K562 (cell line): ENCODE data around the gene CLIC1. TPM values are rescaled to one million over a fixed set of nuclear protein-coding genes. Genes with fewer than 3 reads are reported as not detected.

ENCODE experiments used
- ATAC-seq: fragments of 200-7000 bp; cut with Tn5 transposase; 3 replicates; pipeline ENCODE4 v1.9.1; 2020; ENCODE audit warnings: moderate library complexity
- BruUV-seq: library from RNA; stranded (reverse); fragments of 400-500 nt; replicated peaks from 2 replicates; lab custom pipeline; 2021; lab: Mats Ljungman, UMichigan
- CTCF ChIA-PET: fragments of 300-600 bp; formaldehyde crosslinking; extraction: SDS; loops from one replicate; lab custom pipeline; 2021; ENCODE audit warnings: low intra/inter-chr PET ratio; lab: Yijun Ruan, JAX
- POLR2A ChIA-PET: fragments of 300-600, 350-650 bp; sonication (Branson Sonifier 250); formaldehyde crosslinking; extraction: SDS; loops from one replicate; lab custom pipeline; 2021; ENCODE audit warnings: antibody characterized with exemption, inconsistent platforms; lab: Yijun Ruan, JAX
- DNase-seq, 4 experiments: peaks; one replicate each; pipeline versions ENCODE4 v3.0.0 to v3.0.0-alpha.2; 2011 to 2018; ENCODE audit warnings: low spot score in 3 of 4, mixed read lengths in 3 of 4; ENCODE audit errors: extremely low read depth in 1 of 4
- FAIRE-seq: peaks from 2 replicates; lab custom pipeline; 2011; peaks lifted over from hg19 to GRCh38; lab: Jason Lieb, UNC
- H2AFZ ChIP-seq: 2 replicates; pipeline ENCODE4 v1.6.0; 2011; ENCODE audit warnings: low read depth, low read length, control low read depth, inconsistent platforms
- H3K27ac ChIP-seq: fragments of 200-600 bp; 3 replicates; pipeline ENCODE4 v1.8.0; 2011; ENCODE audit warnings: low read depth, mild to moderate bottlenecking, control low read depth, inconsistent platforms, low read length, moderate library complexity, mixed read lengths; ENCODE audit errors: extremely low read depth
- H3K27me3 ChIP-seq, 2 experiments: fragments of 300-600 bp in 1 of 2; 2 replicates in 1 of 2; 3 replicates in 1 of 2; pipeline versions ENCODE4 v1.6.0 to v1.8.0; 2011; ENCODE audit warnings: inconsistent platforms in 2 of 2, low read length in 2 of 2, mild to moderate bottlenecking in 1 of 2, mixed read lengths in 1 of 2, moderate library complexity in 1 of 2; ENCODE audit not compliant: control insufficient read depth in 2 of 2, insufficient read depth in 2 of 2
- H3K36me3 ChIP-seq: fragments of 300-600 bp; 3 replicates; pipeline ENCODE4 v1.8.0; 2011; ENCODE audit warnings: mild to moderate bottlenecking, low read length, inconsistent platforms; ENCODE audit not compliant: control insufficient read depth, insufficient read depth
- H3K4me1 ChIP-seq, 2 experiments: fragments of 200-600 bp in 1 of 2; replicated peaks in 1 of 2; 2 replicates in 1 of 2; 3 replicates in 1 of 2; pipeline versions ENCODE4 v1.5.1 to v1.8.0; 2011; ENCODE audit warnings: inconsistent platforms in 2 of 2, low read length in 2 of 2, mild to moderate bottlenecking in 1 of 2, mixed read lengths in 1 of 2, moderate library complexity in 1 of 2; ENCODE audit not compliant: control insufficient read depth in 2 of 2, insufficient read depth in 2 of 2
- H3K4me2 ChIP-seq: 2 replicates; pipeline ENCODE4 v1.6.1; 2011; ENCODE audit warnings: low read length, control low read depth, inconsistent platforms, mixed read lengths; ENCODE audit not compliant: insufficient read depth
- H3K4me3 ChIP-seq: fragments of 200-600 bp; sonication (generic), shearing (Covaris generic); 2 replicates; pipeline ENCODE4 v1.5.1; 2016; ENCODE audit warnings: control low read depth, inconsistent platforms
- H3K79me2 ChIP-seq: fragments of 200-600 bp; 3 replicates; pipeline ENCODE4 v1.8.0; 2011; ENCODE audit warnings: low read length, inconsistent platforms; ENCODE audit not compliant: control insufficient read depth, insufficient read depth
- H3K9ac ChIP-seq, 2 experiments: 2 replicates each; pipeline versions ENCODE4 v1.6.0 to v1.6.1; 2011; ENCODE audit warnings: low read depth in 2 of 2, low read length in 2 of 2, control low read depth in 1 of 2, inconsistent platforms in 1 of 2, mild to moderate bottlenecking in 1 of 2, mixed read lengths in 1 of 2; ENCODE audit not compliant: insufficient read depth in 1 of 2
- H3K9me1 ChIP-seq: one replicate; pipeline ENCODE4 v1.6.0; 2011; ENCODE audit warnings: inconsistent platforms, mild to moderate bottlenecking, low read length, moderate library complexity; ENCODE audit not compliant: control insufficient read depth, insufficient read depth
- H3K9me3 ChIP-seq: replicated peaks from 2 replicates; pipeline ENCODE4 v1.5.1; 2011; ENCODE audit warnings: low read depth, low read length, inconsistent platforms; ENCODE audit not compliant: control insufficient read depth, insufficient read depth
- H4K20me1 ChIP-seq: replicated peaks from 2 replicates; pipeline ENCODE4 v1.6.1; 2011; ENCODE audit warnings: low read length, inconsistent platforms, mixed read lengths; ENCODE audit not compliant: control insufficient read depth, insufficient read depth
- ADNP ChIP-seq: fragments of 200-800 bp; sonication (Bioruptor generic); IDR thresholded peaks from 2 replicates; pipeline ENCODE4 v1.6.1; 2016; ENCODE audit warnings: missing genetic modification characterization, missing compliant biosample characterization
- DIDO1 ChIP-seq: fragments of 450-650 bp; IDR thresholded peaks from 2 replicates; pipeline ENCODE4 v1.6.1; 2016; ENCODE audit warnings: low read depth, missing biosample characterization, missing genetic modification characterization
- E2F5 ChIP-seq: sonication (generic); formaldehyde crosslinking; IDR thresholded peaks from 2 replicates; pipeline ENCODE4 v1.8.0; 2022; ENCODE audit warnings: mild to moderate bottlenecking, missing genetic modification reagents
- GTF2B ChIP-seq: IDR thresholded peaks from 2 replicates; pipeline ENCODE4 v1.6.1; 2011; ENCODE audit not compliant: insufficient read length; ENCODE audit errors: extremely low read depth
- HCFC1 ChIP-seq: IDR thresholded peaks from 2 replicates; pipeline ENCODE4 v1.6.1; 2012; ENCODE audit warnings: low read depth, low read length, improper control_type of control experiment
- HEY1 ChIP-seq: fragments of 250-450 bp; sonication (Bioruptor Pico); IDR thresholded peaks from 2 replicates; pipeline ENCODE4 v1.5.0; 2020; ENCODE audit warnings: mild to moderate bottlenecking, moderate library complexity, borderline replicate concordance
- LCOR ChIP-seq: sonication (generic); formaldehyde crosslinking; IDR thresholded peaks from 2 replicates; pipeline ENCODE4 v1.8.0; 2022; ENCODE audit warnings: mild to moderate bottlenecking, missing genetic modification reagents
- NKRF ChIP-seq: fragments of 450-650 bp; IDR thresholded peaks from 2 replicates; pipeline ENCODE4 v1.6.1; 2016; ENCODE audit warnings: borderline replicate concordance
- NR2F6 ChIP-seq: fragments of 450-650 bp; formaldehyde crosslinking; IDR thresholded peaks from 2 replicates; pipeline ENCODE4 v1.4.0; 2020; ENCODE audit warnings: mild to moderate bottlenecking
- POLR2A ChIP-seq: fragments of 450-650 bp; conservative IDR thresholded peaks from 2 replicates; pipeline ENCODE4 v1.6.1; 2016
- POLR2AphosphoS2 ChIP-seq: IDR thresholded peaks from 2 replicates; pipeline ENCODE4 v1.6.1; 2012; ENCODE audit warnings: low read length, improper control_type of control experiment
- POLR2B ChIP-seq: fragments of 450-650 bp; IDR thresholded peaks from 2 replicates; pipeline ENCODE4 v1.6.1; 2018; ENCODE audit warnings: low read depth; ENCODE audit not compliant: partially characterized antibody
- PPARD ChIP-seq: fragments of 250-450 bp; sonication (Bioruptor Pico); IDR thresholded peaks from 2 replicates; pipeline ENCODE4 v1.8.0; 2022; ENCODE audit warnings: inconsistent platforms, mild to moderate bottlenecking, moderate library complexity
- SUPT5H ChIP-seq: fragments of 450-650 bp; IDR thresholded peaks from 2 replicates; pipeline ENCODE4 v1.6.1; 2016
- WHSC1 ChIP-seq: IDR thresholded peaks from one replicate; pipeline ENCODE4 v1.6.1; 2012; ENCODE audit warnings: low read length, control low read depth, inconsistent platforms
- ZBTB2 ChIP-seq: fragments of 450-650 bp; IDR thresholded peaks from 2 replicates; pipeline ENCODE4 v1.6.1; 2016; ENCODE audit warnings: antibody characterized with exemption
- ZNF140 ChIP-seq: fragments of 250-450 bp; sonication (Bioruptor Pico); IDR thresholded peaks from 2 replicates; pipeline ENCODE4 v1.8.0; 2021; ENCODE audit warnings: moderate library complexity, mild to moderate bottlenecking, inconsistent platforms
- ZNF239 ChIP-seq: fragments of 250-450 bp; sonication (Bioruptor Pico); IDR thresholded peaks from 2 replicates; pipeline ENCODE4 v1.4.0; 2020; ENCODE audit warnings: mild to moderate bottlenecking
- ZNF347 ChIP-seq: fragments of 450-650 bp; formaldehyde crosslinking; IDR thresholded peaks from 2 replicates; pipeline ENCODE4 v1.4.0; 2020; ENCODE audit warnings: low read depth, mild to moderate bottlenecking, moderate library complexity
- ZNF707 ChIP-seq: fragments of 250-450 bp; sonication (Bioruptor Pico); conservative IDR thresholded peaks from 2 replicates; pipeline ENCODE4 v1.8.0; 2022; ENCODE audit warnings: inconsistent platforms, mild to moderate bottlenecking, moderate library complexity
- WGBS: fragments of 100-300 bp; shearing (Covaris generic); methylation state at CpG from one replicate; pipeline ENCODE4 v1.1.6; 2016; ENCODE audit warnings: low coverage, mixed read lengths; ENCODE audit not compliant: insufficient coverage; ENCODE audit errors: missing lambda C conversion rate; 5-methylcytosine and 5-hydroxymethylcytosine counted together
- in situ Hi-C: fragments of 300-500 bp; cut with MboI; formaldehyde crosslinking; loops from 4 replicates; pipeline ENCODE4 v1.15.0; 2018; ENCODE audit warnings: inconsistent platforms, mixed read lengths
- intact Hi-C: fragments of 100-400 bp; cut with micrococcal nuclease; formaldehyde crosslinking; loops from 2 replicates; pipeline ENCODE4 v1.14.2; 2022
- polyA plus RNA-seq, 8 experiments: library from polyadenylated mRNA; depleted of rRNA in 4 of 8; stranded (reverse) in 5 of 8; unstranded in 3 of 8; fragments of >200 nt; fragmentation: Nextera tagmentation in 2 of 8; fragmentation: Illumina TruSeq in 1 of 8; extraction: Ambion mirVana in 2 of 8; extraction: Trizol in 1 of 8; gene quantifications; 2 replicates each; pipeline versions ENCODE4 v1.2.1 to v1.2.3, GENCODE V29; 2011 to 2014; ENCODE audit warnings: inconsistent platforms in 1 of 8, missing spikeins in 1 of 8
- total RNA-seq, 7 experiments: library from RNA; depleted of rRNA in 6 of 7; stranded (reverse); fragments of >200 nt in 6 of 7; fragmentation: Illumina TruSeq in 2 of 7; extraction: Trizol in 2 of 7; gene quantifications; 2 replicates each; pipeline versions ENCODE4 v1.2.1 to v1.2.3, GENCODE V29; 2011 to 2021; ENCODE audit warnings: low replicate concordance in 1 of 7

The CLIC1 gene
- total and polyA plus RNA-seq, 9 of the 15 experiments (the other 6 are each of a cell fraction or from before 2014, with no cell fraction given), result 1,267 to 2,419 (median 1,808) TPM

GRCh38 chr6:31765559-31765909 lies 29.2 kb upstream of the CLIC1 start:
- Histone ChIP-seq H3K4me1 (peaks cover 16 to 44% of the 10 kb centered on the region in 2 experiments; a peak in 4 of 5 replicates), H3K79me2 (no peaks in the 10 kb centered on the region), H3K9me3 (no peaks in the 10 kb centered on the region), H3K27me3 (no peaks in the 10 kb centered on the region), H3K36me3 (peaks cover 36% of the 10 kb centered on the region; the same call in 2 of the 3 replicates), H2AFZ (no peak overlapping the region), H3K27ac (no peak overlapping the region), H3K4me2 (no peak overlapping the region), H3K9me1 (peaks cover 4% of the 10 kb centered on the region), H3K9ac (peak overlapping the region in 1 of 2 experiments; percentile 72; a peak in 2 of 4 replicates), H3K4me3 (no peak overlapping the region), H4K20me1 (no peaks in the 10 kb centered on the region)
- DNase-seq (no peak), ATAC-seq (no peak), FAIRE-seq (no peak)
- intact Hi-C loops, result no loop called here
- ChIA-PET POLR2A (interaction anchor here (0.6 to 4.6 kb wide), 16 partner anchors 9 to 105 kb away, joined by 3 to 29 read pairs (median 3); partner anchors contain the start of genes C6orf47, CLIC1, HSPA1B and LSM2), CTCF (interaction anchor here (1.4 kb wide), 1 partner anchor 85 kb away, joined by 4 read pairs; the partner anchor contains the start of gene LY6G5C)
- in situ Hi-C loops, result loop anchor here (5.0 kb wide), 1 partner anchor 78 kb away; no protein-coding TSS in a partner anchor
- BruUV-seq, result no TSS peak
- 68% methylated on average over 9 of the region's 9 CpGs for WGBS
- TF ChIP-seq ZNF707 (CRISPR knock-in tag) (no peak), POLR2A (0 out of 2 replicates have a peak, but pooled peaks have one; percentile 35), POLR2B (peak; percentile 41), ZNF347 (no peak), ADNP (no peak), WHSC1 (no peak), NKRF (no peak), HEY1 (no peak), PPARD (no peak), SUPT5H (peak; percentile 41; the same call in 1 of the 2 replicates), HCFC1 (no peak), E2F5 (CRISPR knock-in tag) (no peak), ZNF140 (CRISPR knock-in tag) (no peak), ZBTB2 (no peak), POLR2AphosphoS2 (peak; percentile 85), GTF2B (no peak), DIDO1 (tag) (no peak), ZNF239 (CRISPR knock-in tag) (no peak), NR2F6 (CRISPR knock-in tag) (no peak), LCOR (CRISPR knock-in tag) (no peak)
